Stimulated activated CD8-positive, alpha-beta memory T cell treated with anti-CD3 and anti-CD28 coated beads, Interleukin-12 subunit alpha, Interleukin-12 subunit beta, amount 100 ng/mL, for 24 hours (primary cell): ENCODE measurements around the gene FUT7.
"Not testable (repeated sequence)": the region's sequence is repeated elsewhere in the genome, so short reads cannot be mapped to it uniquely, and the experiment has no call there.

ENCODE experiments used
- DNase-seq: peaks from one replicate; pipeline ENCODE4 v3.0.0-alpha.2; 2020; ENCODE audit errors: extremely low read depth

Gene FUT7

DNA sequence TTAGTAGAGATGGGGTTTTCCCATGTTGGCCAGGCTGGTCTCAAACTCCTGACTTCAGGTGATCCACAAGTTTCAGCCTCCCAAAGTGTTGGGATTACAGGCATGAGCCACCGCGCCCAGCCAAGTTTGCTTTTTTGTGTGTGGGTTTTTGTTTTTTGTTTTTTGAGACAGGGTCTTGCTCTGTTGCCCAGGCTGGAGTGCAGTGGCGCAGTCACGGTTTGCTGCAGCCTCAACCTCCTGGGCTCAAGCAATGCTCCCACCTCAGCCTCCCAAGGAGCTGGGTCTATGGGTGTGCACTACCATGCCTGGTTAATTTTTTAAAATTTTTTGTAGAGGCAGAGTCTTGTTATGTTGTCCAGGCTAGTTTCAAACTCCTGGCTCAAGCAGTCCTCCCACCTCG is 1.6 kb upstream of the FUT7 start:
- not testable (repeated sequence) for DNase-seq

DNA sequence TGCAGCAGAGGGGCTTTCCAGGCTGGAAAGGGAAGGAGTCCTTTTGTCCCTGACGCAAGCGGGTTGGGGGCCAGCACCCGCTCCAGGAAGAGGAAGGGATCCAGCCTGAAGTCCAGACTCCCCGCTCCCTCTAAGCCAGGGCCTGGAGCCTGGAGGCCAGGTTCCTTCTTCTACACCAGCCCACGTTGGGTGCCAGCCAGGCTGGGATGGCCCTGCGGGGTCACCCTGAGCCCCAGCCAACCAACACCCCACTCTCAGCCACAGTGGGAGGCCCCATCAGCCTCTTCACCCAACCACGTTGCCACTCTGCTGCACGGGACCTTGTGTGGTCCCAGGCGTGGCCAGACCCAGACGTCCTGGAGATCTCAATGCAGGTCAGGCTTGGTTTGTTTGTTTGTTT is 970 bp upstream of the FUT7 start:
- no peak for DNase-seq

DNA sequence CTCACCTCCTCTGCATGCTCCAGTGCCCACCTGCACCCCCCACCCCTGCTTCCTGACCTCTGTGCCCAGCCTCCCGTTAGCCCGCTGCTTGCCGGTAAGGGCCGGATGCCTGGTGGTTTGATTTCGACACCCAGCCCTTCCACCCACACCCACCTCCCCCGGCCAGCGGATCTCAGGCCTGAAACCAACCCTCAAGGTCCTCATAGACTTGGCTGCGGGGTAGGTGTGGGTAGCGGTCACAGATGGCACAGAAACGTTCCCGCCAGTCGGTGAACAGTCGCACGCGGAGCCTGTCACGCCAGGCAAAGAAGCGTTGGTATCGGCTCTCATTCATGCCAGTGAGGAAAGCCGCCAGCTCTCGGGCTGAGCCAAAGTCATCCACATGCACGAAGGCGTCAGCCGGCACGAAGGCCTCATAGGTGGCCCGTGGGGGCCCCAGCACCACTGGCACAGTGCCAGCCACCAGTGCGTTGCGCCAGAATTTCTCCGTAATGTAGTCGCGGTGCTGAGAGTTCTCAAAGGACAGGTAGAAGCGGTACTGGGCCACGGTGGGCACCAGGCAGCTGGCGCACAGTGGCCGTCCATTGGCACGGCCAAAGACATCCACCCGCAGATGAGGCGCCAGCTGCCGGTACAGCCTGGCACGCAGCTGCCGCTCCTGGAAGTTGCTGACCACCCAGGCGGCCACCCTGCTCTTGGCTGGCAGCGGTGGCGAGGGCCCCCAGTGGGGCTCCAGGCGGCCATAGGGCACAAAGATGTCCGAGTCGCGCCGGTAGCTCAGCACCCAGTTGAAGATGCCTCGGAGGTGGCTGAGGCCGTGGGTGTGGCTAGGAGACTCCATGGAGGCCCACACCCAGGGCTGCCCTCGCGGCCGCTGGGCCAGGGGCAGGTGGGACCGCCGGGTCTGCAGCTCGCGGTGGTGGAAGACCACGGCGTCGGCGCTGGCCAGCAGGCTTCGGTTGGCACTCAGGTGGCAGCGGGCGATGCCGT is 1.1 kb downstream of the FUT7 start:
- no peak for DNase-seq

DNA sequence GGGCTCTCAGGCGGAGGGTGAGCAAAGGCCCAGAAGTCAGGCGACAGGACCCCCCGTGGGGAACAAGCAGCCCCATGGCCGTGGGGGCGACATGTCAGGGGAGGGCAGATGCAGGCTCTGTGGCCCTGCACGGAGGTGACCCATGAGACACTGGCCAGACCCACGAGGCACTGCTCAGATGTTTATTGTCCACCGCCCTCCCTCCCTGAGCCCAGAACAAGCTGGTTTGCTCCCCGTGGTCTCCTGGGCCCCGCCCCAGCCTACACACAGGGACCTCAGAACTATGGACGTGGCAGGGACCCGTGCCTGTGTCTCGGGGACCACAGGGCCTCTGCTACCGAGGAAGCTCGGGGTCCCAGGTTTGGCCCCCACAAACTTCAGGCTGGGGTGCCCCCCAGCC is 1.9 kb downstream of the FUT7 start:
- DNase-seq = no peak

DNA sequence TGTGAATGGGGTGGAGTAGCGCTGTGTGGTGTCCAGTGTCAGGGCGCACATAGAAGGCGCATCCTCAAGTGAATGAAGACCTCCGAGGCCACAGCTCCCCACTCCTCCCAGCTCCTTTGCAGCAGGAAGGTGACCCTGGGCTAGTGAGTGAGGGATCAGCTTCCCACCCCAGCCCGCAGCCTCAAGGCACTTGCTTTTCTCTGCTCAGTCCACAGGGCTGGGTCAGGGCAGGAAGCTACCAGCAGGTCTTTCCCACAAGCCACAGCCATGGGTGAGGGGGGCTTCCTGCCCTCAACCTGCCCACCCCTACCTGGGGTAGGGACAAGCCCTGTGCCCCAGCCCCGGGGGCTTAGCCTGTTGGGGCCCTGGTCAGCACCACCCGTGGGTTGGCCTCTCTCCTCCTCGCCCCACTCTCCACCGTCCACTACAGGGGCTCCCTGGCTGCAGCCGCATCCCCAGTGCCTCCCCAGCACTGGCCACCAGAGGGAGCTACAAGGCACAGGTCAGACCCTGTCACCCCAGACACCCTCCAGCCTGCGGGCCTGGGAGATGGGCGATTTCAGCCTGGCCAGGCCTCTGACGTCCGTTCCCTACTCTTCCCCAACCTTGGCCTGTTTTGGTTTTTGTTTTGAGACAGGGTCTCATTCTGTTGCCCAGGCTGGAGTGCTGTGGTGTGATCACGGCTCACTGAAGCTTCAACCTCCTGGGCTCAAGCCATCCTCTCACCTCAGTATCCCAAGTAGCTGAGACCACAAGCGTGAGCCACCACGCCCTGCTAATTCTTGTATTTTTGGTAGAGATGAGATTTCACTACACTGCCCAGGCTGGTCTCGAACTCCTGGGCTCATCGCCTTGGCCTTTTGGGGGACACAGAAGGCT is 2.6 kb downstream of the FUT7 start:
- DNase-seq = peak; percentile 47

DNA sequence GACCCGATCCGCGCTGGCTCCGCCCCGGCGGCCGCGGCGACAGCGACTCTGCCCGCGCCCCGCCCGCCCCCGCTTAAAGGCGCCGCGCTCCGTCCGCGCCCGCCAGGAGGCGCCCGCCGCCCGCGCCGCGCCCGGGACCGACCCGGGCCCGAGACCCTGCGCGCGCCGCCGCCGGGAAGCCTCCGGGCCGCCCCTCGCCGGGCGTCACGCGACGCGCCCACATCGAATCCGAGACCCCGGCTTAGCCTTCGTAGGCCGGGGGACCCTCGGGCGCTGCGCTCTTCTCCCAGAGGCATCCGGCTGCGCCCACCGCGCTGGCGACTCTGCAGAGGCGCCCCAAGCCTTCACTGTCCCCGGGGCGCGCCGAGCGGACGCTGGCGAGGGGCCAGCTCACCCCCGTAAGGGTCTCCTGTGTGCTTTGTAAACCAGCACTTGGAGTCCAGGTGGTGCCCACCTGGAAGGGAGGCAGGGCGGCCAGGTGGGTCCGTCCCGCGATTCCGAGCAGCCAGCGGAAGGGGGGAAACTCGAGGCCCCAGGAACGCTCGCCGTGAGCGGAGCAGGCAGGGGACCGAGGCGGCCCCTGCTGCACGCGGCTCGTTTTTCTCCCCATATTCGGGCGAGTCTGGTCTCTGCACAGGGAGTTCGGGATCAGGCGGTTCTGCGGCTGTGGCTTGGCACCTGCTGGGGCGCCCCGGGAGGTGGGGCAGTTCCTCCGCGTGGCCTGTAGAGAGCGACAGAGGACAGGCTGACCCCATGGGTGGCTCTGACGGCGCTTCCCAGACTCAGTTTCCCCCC is 3.4 kb downstream of the FUT7 start:
- peak; percentile 30 for DNase-seq

DNA sequence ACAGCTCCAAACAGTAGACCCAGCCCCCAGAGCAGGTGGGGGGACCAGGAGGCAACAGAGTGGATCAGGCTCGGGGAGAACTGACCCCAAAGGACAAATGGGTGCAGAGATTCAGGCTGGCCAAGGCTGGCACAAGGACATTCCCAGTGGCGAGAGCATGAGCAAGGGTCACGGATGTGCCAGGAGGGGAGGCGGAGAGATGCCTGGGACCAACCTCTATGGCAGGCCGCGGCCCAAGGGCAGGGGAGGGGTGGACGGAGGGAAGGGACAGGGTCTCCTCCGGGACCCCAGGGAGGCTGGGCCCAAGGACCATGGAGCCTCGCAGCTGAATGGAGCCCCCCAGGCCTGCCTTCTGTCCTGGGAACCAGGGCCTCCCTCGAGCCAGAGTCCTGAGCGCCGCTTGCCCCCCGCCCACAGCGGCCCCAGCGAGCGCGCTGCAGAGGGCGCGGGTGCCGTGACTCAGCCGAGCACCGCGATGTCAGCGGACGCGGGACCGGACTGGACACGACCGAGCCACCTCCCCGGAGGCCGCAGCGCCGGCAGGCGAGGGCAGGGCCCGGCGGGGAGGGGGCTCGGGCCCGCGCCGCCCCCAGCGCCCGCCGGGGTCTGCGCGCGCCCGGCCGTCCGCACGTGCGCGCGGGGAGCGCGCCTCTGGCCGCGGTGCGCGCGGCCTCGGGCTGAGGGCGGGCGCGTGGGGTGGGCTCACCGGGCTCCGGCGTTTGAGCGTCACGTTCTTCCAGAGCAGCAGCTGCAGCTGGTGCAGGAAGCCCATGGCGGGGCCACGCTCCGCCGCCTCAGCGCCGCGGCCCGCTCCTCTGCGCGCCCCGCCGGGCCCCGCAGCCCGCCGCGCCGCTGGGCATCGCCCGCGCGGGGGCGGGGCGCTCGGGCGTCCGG is 4.3 kb downstream of the FUT7 start, which contains the start of gene ABCA2:
TSS of gene ABCA2 (minus strand) at position 869 of the 894 bp plus-strand sequence. CDS start at position 772, 97 bp downstream.
- DNase-seq = no peak

DNA sequence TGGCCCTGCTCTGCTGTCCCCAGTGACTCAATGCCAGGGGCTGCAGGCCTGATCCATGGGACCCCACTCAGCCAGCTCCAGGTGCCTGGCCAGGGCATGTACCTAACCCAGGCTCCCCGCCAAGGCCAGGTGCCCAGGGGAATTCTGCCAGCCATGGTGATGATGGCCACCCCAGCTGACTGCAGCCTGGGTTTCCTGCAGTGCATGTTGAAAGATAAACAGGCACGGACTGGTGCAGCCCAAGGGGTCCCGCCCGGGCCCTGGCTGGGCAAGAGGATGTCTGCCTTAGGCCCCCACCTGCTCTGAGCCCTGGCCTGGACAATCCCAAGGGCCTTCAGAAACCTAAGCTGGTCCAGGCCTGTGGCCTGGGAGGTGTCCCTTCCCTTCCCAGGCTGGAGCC is 5.1 kb downstream of the FUT7 start:
- no peak for DNase-seq

DNA sequence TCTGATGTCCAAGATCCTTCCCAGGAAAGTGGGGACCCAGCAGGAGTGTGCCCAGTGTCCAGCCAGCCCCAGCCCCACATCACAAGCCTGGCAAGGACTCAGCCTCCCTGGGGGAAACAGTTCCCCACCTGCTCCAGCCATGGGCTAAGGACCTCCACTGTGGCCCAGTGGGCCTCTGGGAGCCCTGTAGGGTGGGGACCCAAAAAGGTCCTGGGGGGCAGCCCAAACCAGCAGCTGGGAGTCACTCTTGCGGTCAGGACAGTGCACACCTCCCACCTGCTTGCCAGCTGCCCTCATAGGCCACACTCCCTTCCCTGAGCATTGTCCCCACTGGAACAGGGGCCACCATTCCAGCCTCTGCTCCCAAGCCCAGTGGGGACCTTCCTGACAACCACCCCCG is 5.5 kb downstream of the FUT7 start:
- DNase-seq = no peak

DNA sequence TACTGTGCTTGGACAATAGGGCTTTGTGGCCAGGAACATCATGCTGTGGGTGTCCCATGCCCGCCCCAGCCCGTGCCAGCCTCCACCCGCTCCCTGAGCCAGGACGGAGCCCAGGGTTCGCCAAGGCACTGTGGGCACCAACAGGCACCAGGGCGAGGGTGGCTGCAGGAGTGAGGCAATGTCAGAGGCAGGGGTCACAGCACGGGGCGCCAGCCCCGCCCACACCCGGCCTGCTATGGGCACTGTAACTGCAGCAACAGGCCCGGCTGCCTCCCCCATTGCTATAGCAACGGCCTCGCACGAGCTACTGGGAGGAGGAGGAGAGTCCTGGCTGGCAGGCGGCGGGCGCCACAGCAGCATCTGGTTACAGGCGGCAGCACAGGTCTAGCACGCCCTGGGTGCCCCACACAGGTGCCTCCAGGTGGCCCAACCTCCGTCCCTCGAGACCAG is 6.3 kb downstream of the FUT7 start:
- DNase-seq = no peak

DNA sequence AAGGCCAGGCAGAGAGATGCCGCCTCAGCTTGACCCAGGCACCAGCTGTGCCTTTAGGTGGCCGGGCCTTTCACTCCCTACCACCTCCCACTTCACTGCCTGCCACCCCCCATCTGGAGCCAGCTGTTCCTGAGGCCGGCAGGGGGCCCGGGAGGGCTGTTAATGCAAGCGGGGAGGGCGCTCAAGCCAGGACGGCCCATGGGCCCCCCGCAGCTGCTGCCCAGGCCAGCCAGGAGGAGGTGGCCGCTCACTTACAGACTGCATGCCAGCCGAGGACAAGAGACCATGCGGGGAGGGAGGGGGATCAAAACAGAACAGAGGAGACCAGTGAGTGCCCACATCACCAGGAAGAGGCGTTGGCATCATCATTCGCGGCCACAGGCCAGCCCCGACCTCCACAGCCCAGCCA is 8.3 kb downstream of the FUT7 start:
- DNase-seq = no peak

DNA sequence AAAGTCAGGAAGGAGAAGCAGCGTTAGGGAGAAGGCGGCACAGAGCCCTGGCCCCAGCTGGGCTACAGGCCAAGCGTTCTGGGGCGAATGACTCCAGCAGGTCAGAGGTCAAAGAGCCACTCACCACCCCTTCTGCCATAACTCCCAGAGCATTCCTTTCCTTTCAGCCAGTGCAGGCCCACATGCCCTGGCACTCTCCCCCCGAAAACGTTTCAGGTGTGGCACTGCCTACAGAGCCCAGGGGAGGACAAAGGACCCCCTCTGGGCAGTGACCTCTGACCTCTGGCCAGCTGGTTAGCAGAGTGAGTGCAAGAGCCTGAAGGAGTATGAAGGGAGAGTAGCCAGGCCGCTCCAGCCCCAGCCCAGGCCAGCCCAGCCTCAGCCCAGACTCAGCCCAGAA is 8.7 kb downstream of the FUT7 start:
- no peak for DNase-seq

DNA sequence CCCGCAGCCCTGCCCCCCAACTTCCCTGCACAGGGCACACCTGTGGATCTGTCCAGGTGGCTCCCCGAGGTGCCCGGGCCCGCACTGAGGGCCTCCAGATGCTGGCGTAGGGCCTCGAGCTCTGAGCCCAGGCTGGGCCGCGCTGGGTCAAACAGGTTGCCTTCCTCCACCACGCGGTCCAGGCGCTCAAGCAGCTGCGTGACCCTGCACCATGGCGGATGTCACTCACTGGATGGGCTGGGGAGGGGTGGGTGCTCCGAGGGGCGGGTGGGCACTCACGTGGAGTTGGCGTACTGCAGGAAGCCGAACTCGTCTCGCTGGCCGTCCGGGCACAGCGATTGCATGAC is 9.3 kb downstream of the FUT7 start:
- DNase-seq = no peak

DNA sequence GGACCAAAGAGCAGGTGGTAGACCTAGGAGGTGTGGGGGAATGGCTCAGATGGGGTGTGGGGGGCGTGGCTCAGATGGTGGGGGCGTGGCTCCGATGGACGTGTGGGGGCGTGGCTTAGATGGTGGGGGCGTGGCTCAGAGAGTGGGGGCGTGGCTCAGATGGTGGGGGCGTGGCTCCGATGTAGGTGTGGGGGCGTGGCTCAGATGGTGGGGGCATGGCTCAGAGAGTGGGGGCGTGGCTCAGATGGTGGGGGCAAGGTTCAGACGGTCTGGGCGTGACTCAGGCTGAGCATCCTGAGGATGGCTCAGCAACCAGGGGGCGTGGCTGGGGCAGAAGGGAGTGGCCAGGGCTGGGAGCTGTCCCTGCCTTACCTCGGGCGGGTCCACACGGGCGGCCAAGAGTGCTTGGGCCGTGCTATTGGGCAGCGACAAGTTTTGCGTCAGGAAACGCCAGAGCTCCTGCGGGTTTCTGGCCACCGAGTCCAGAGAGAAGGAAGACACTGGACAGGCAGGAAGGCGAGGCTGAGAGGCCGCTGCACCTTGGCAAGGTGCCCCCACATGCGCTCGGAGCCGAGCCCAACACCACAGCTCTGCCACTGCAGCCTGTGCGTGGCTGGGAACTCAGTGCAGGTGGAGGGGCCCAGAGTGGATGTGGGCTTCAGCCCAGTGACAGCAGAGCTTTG is 9.8 kb downstream of the FUT7 start:
- peak; percentile 51 for DNase-seq

DNA sequence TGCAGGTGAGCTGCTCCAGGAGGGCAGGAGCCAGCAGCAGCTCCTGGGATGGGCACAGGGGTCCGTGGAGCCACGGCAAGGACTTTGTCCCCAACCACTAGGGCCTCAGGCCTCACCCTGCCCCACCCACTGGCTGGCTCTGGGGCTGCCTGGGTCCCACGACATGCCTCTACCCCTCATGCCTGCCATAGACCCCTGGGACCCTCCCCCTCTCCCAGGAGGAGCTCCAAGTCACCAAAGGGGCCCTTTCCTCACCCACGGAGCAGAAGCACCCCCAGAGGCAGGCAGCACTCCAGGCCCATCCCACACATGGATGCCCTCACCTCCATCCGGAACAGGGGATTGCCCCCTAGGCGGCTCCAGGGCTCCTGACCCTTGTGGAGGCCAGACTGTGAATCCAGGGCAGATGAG is 10.3 kb downstream of the FUT7 start:
- DNase-seq = no peak

DNA sequence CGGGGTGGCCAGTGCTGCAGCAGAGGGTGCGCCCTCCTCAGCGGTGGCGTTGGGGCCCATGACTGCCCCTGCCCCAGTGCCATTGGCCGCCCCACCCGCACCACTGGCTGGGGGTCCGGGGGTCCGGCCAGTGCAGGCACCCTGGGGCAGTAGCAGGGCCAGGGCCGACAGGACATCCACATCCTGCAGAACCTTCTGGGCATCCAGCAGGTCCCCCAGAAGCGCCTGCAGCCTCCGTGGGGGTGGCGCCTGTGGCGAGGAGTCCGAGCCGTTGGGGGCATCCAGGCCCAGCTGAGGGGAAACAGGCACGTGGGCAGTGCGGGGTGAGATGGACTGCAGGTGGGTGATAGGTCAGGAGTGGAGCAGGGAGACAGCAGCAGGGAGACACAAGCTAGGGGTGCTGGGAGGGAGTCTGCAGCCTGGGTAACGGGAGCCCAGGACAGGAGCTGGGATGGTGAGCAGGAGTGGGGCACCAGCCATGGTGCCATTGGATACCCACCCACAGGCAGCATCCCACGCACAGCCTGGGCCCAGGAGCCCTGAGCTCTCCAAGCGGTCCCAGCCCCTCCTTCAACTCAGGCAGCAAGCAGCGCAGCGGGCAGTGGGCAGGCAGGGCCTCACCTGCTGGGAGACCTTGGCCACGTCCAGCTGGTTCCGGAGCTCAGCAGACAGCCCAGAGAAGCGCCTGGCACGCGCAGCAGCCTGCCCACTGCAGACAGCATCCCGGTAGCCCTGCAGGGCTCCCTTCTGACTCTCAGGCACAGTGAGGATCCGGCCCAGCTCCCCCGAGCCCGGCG is 10.9 kb downstream of the FUT7 start:
- no peak for DNase-seq

DNA sequence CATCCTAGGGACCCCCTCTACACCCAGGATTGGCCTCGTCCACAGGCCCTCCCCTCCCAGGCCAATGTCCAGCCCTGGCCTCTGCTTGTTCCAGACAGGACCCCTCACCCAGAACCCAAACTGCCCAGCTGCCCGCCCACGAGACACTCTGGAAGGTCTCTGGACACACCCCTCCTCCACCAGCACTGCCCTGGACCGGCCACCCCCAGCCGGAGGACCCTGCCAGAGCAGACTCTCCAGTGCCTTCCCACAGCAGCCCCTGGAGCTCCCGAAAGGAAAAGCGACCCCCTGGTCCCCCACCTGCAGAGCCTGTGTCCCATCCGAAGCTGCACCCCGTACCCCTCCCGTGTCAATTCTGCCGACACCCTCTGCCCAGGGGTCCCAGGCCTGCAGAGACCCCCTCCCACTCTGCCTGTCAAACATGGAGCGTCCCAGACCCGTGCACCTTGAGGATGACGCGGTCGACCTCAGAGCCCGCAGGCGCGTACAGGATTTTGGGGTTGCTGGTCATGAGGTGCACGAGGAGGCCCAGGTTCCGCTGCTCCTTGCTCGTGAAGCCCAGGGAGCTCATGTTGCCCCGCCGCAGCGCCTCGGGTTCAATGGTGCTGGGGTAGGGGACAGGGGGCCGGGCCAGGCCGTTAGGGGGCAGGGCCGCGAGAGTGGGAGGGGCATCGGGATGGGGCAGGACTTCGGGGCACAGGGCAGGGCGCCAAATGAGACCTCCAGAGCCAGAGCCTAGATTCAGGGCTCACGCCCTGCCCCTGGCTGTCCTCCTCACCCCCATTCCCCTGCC is 11.8 kb downstream of the FUT7 start:
- no peak for DNase-seq

DNA sequence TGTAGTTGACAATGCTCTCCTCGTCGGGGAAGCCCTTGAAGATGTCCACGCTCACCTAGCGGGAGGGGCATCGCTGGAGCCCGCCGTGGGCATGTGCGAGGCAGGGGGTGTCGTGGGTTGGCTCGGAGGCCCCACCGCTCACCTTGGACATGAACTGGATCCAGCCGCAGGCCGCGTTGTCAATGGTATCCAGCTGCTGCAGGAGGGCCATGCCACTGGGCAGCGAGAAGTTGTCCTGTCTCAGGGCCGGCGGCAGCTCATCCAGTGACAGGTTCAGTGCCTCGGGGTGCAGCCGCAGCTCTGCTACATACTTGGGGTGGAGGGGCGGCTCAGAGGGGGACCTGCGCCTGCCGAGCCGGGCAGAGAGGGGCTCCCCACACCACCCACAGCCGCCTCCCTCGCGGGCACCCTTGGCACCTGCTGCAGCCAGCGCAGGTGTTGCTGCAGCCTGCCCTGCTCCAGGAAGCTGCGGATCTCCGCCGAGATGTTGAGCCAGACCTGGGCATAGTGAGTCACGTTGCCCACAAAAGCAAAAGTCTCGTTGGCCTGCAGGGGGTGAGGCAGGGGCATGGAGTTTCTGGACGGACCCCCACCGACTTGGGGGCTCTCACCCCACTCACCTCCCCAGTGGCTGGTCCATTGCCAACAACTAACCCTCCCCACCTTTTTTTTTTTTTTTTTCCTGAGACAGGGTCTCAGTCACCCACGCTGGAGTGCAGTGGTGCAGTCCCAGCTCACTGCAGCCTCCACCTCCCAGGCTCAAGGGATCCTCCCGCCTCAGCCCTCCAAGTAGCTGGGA is 12.9 kb downstream of the FUT7 start:
- no peak for DNase-seq
